Central memory CD4-positive, alpha-beta T cell (primary cell): ENCODE data around the gene NUF2.
"Not testable (repeated sequence)": the region's sequence is repeated elsewhere in the genome, so short reads cannot be mapped to it uniquely, and the experiment has no call there.

Experiments used
- DNase-seq: peaks from one replicate; pipeline ENCODE4 v3.0.0; 2022
- total RNA-seq, 3 experiments: gene quantifications; one replicate each; lab custom pipeline; 2026; lab: John Stamatoyannopoulos, UW

Gene NUF2
- total RNA-seq, result 2.4 to 6.0 (median 3.2) reads per million in 3 experiments

DNA sequence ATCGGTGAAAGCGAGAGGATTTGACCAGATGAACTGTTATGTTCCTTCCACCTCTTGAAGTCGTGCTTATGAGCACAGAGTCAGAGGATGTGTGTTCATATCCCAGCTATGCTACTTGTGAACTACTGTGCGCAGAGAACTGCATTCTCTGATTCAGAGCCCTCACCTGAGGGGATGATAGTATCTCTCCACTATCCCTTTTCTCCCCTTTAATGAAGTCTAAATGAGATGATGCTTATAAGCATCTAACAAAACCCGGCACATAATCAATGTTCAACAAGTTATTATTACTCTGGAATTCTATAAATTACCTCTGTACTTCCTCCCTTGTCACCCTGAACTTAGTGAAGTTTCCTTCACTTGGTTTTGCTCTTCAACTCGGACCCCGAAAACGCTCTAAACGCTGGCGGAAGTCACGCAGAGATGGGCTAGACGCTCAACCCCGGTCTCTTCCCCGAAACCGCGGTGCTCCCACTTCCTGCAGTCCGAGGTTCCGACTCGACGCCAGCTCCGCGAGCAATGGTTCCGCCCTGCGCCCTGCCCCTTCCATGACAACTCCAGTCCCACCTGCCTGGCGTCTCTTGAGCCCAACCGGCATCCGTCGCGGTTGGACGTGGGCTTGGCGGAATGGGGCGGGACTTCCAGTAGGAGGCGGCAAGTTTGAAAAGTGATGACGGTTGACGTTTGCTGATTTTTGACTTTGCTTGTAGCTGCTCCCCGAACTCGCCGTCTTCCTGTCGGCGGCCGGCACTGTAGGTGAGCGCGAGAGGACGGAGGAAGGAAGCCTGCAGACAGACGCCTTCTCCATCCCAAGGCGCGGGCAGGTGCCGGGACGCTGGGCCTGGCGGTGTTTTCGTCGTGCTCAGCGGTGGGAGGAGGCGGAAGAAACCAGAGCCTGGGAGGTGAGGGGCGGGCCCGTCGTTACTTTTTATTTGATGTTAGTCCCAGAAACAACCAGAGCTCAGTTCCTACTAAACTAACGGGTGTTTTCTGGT is at the start of gene NUF2:
Gene NUF2 (plus strand): TSS at position 644 of the 995 bp plus-strand sequence. CDS start 4,098 bp downstream, outside the sequence.
- peak; percentile 94 for DNase-seq

DNA sequence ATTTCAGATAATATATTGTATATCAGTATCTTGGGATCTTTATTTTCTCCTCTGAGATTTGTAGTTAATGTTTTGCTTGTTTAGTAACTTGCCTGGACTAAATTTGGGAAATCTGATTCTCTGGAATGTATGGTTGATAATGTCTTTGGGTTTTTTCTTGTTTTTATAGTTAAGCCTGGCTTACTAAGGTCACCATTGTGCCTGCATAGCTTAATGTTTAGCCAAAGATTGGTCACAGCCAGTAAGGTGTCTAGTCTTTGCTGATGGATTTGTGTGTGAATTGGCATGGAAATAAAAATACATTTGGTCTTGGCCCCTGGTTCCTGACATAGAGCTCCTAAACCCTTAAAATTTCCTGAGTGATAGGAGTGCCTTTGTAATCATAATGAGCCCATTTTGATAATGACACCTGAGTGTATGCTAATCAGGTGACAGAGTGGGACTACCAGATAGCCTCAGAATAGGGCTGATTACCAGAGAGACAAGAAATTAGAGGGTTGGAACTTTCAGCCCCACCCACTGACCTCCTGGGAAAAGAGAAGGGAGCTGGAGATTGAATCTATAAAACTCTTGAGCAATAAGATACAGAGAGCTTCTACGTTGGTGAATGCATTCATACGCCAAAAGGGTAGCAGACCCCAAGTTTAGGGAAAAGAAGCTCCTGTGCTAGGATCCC is 47.9 kb upstream of the NUF2 start:
- no peak for DNase-seq

DNA sequence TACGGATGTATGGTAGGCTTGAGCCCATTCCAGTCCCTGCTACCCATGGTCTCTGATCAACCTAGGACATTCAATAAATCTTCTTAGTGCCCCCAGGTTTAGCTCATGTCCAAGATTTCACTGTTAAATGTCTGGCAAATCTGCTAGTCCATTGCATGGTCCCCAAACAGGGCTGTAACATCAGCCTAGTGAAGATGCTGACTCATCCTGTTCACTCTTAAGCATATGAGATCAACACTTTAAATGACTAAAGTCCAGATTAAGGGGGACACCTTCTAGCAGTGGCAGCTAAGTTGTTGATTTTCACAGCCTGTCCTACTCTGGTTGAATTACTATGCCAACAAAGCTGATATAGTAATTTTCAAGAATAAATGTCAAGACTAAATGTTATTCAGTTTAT is 46.5 kb upstream of the NUF2 start:
- no peak for DNase-seq

DNA sequence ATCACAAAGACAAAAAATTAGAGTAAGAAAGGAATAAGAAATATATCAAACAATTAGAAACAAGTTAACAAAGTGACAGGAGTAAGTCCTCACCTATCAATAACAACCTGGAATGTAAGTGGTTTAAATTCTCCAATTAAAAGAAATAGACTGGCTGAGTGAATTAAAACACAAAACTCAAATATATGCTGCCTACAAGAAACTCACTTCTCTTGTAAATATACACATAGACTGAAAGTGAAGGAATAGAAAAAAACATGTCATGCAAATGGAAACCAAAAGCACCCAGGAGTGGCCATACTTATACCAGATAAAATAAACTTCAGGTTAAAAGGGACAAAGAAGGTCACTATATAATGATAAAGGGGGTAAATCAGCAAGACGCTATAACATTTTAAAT is 43.2 kb upstream of the NUF2 start:
- DNase-seq, result no peak

DNA sequence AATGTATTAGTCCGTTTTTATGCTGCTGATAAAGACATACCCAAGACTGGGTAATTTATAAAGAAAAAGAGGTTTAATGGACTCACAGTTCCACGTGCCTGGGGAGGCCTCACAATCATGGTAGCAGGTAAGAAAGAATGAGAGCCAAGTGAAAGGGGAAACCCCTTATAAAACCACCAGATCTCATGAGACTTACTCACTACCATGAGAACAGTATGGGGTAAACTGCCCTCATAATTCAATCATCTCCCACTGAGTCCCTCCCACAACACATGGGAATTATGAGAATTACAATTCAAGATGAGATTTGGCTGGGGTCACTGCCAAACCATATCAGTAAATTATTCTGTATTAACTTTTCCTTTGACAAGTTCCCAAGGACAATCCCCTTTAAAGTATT is 36.9 kb upstream of the NUF2 start:
- not testable (repeated sequence) for DNase-seq

DNA sequence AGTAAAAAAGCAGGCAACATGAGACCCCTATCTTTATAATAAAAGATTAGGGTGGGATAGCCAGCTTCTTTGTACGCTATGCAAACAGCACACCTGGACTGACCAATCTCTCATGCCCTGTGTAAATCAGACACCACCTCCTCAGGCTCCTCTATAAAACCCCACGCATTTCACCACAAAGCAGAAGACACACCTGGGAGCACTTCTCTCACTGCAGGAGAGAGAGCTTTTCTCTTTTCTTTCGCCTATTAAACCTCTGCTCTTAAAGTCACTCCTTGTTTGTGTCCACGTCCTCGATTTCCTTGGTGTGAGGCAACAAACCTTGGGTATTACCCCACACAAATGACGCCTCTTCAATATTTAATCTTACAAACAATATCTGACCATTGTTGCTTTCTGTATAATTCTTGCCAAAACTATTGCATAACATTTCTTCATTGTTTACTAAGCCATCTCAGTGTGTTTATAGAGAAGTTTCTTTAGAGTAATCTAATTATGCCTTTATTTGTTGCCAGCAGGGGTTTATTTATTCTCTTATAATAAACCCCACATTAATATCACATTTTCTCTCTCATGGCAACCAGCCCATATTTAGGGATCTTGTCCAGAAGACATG is 31.6 kb upstream of the NUF2 start:
- no peak for DNase-seq

DNA sequence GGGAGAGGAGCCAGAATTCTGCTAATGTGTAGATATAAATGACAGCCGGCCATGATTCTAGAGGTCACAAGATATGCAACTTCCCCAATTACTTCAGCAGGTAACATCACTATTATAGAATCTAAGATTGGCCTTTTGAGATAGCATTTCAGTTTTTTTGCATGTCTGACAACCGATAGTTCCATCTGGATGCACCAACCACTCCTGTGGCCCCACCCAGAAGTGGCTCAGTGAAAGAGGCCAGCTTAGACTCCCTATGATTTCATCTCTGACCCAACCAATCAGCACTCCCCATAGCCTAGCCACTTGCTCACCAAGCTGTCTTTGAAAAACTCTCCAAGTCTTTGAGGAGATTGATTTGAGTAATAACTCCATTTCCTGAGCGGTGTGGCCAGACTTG is 30.3 kb upstream of the NUF2 start:
- no peak for DNase-seq

DNA sequence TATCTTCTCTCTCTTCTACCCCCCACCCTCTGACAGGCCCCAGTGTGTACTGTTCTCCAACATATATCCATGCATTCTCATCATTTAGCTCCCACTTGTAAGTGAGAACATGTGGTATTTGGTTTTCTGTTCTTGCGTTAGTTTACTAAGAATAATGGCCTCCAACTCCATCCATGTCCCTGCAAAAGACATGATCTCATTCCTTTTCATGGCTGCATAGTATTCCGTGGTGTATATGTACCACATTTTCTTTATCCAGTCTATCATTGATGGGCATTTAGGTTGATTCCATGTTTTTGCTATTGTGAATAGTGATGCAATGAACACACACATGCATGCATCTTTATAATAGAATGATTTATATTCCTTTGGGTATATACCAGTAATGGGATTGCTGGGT is 29.6 kb upstream of the NUF2 start:
- DNase-seq, result not testable (repeated sequence)

DNA sequence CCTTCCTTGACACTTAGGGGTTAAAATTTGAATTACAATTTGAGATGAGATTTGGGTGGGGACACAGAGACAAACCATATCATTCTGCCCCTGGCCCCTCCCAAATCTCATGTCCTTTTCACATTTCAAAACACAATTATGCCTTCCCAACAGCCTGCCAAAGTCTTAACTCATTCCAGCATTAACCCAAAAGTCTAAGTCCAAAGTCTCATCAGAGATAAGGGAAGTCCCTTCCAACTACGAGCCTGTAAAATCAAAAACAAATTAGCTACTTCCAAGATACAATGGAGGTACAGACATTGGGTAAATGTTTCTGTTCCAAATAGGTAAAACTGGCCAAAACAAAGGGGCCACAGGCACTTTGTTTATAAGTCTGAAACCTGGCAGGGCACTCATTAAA is 28.3 kb upstream of the NUF2 start:
- not testable (repeated sequence) for DNase-seq

DNA sequence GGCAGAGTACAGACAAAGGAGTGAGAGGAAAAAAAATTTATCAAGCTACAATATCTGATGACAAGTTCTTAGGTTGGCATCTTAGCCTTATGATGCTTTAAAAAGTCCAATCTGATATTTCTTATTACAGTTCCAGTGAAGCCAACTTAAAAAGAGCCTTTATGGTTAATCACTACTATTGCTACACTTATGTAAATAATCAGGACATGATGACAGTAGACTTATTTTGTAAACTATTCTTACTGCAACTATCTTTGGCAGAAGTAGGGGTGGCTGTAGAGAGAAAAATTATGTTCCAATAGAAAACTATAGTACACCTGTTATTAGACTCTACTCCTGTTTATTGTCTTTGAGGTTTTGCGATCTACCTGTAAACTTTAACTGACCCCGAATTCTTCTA is 25.8 kb upstream of the NUF2 start:
- DNase-seq, result no peak

DNA sequence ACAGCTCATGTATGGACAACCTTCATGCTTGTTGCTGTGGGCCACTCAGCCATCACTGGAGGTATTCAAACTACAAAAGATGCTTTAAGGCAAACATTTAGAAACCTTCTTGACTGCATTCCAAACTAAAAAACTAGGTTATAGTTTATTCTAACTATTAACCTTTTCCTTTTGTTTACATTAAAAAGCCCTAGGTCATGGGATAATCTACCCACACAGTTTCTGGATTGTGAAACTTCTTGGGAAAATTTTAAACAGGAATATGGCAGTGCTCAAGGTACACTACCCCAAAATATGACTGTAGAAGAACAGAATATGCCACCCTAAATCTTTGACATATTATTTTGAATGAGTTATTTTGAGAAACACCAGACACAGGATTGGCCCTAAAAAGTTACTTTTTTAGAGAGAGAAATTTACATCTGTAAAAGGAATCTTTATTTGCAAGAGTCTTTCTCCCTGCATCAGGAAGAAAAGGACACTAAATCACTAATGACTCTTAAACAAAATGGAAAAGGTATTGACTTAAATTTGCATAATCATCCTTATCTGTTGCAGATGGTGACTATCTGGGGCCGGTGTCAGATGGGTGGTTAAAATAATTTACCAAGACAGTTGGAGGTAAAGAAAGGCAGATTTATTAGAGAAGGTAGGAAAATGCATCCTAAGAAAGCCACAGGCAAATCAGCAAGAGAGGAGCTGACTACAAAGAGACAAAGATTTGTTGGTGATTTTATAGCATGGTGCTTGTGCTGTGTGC is 25.1 kb upstream of the NUF2 start:
- DNase-seq, result no peak

DNA sequence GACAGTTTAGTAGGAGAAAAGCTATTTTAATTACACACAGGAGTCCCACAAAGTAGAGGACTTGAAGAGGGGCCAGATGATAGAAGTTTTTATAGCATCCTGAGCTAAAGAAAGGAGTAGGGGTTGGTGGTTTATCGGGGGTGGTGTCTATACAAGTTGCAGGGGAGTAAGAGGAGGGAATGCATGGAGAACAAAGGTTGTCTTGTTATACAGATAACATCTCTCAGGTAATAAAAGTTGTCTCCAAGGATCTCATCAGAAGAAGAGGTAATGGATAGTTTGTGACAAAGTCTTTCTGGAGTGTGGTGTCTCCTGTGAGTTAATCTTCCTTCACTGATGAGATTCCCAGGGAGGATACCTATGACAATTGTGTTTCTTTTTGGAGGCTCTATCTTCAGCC is 23.4 kb upstream of the NUF2 start:
- no peak for DNase-seq

DNA sequence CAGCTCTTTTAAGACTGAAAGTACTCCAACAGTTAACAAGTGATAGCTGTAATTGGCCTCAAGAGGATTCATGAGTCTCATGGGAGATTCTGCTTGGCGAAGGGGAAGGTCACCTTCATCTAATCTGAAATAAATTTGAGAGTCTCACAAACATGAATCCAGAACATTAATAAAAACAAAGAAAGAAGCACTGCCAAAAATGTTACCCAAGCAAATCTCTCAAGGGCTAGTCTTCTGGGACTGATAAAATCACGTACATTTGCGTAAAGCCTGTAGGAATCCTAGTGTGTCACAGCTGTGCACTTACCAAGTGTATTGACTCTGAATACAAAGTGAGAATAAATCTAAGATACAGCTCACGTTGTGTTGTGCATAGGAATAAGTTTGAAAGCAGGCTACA is 21.2 kb upstream of the NUF2 start:
- DNase-seq, result no peak

DNA sequence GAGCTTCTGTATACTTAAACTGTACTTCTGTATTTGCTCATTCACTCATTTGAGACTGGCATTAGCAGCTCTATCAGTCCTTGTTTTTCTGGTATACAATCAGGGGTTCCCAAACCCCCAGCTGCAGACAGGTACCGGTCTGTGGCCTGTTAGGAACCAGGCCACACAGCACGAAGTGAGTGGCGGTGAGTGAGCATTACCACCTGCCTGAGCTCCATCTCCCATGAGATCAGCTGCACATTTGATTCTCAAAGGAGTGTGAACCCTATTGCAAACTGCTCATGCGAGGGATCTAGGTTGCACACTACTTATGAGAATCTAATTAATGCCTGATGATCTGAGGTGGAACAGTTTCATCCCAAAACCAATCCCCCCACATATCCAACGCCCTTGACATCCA is 18.2 kb upstream of the NUF2 start:
- no peak for DNase-seq

DNA sequence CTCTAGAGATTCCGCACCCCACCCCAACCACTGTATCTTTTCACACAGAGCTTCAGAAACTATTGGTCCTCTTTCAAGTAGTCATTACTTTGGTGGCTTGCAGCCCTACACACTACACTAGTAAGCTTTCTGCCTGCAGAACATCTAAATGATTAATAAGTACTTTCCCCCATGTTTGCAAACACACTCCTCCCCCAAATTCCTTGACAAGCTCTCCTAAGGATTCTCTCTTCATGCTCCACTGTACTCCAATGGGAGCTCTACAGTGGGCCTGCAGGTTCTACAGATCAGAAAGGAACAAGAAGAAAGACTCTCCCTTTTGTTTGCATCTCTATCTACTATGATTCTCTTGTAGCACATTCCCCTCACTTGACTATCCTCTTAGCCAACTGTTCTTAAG is 16.3 kb upstream of the NUF2 start:
- DNase-seq, result no peak

DNA sequence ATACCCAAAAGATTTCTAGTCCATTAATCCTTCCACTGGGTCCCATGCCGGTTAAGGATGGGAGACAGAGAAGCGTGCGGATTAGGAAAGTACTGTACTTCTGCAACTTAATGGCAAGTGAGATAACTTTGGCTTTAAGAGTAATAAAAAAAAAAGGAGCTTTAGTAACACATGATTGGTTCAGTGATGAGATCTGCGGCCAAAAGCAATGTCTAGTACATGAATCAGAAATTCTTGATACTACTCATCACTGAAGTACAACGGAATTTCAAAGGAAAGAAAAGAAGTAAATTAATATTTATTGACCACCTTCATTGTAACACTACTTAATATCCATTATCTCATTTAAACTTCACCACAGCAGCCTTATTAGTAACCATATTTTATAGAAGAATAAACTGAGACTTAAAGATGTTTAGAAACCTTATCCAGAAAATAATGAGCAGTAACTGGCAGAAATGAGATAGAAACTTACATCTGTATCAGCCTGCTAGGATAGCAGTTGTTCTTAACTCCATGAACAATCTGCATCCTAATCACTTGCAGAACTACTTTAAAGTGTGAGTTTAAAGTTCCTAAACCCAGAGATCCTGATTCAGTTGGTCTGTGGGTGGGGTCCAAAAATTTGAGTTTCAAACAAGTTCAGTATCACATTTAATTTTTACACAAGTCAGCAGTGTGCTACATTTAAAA is 14.1 kb upstream of the NUF2 start:
- no peak for DNase-seq

DNA sequence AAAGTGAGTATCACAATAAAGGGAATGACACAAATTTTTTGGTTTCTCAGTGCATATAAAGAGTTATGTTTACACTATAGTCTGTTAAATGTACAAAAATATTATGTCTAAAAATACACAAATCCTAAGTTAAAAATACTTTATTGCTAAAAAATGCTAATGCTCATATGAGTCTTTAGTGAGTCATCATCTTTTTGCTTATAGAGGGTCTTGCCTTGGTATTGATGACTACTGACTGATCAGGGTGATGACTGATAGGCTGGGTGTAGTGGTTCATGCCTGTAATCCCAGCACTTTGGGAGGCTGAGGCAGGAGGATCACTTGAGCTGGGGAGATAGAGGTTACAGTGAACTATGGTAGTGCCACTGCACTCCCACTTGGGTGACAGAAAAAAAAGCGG is 12.9 kb upstream of the NUF2 start:
- DNase-seq, result no peak

DNA sequence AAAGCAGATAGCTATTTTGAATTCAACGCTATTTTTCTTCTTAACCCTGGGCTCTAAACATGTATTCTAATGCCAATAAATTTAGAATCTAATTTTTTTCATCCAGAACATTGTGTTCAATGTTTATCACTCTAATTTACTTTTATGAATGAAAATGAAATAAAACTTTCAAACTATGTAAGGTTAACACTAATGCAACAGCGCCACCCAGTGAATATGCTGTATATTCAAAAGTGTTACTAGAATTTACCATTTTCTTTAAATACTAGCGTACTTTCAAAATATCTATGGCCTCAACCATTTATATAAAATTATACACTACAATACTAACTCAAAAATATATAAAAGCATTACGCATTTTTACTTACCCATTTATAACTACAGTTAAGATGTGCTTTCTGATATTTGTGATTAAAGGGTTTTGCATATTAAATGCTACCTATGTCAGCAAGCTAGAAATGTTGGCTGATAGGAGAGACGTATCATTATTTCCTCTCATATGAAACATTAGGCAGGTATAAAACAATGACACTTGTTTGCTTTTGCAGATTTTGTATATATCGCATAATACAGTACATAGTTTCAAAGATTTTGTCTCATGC is 5.9 kb upstream of the NUF2 start:
- DNase-seq, result peak; percentile 44

DNA sequence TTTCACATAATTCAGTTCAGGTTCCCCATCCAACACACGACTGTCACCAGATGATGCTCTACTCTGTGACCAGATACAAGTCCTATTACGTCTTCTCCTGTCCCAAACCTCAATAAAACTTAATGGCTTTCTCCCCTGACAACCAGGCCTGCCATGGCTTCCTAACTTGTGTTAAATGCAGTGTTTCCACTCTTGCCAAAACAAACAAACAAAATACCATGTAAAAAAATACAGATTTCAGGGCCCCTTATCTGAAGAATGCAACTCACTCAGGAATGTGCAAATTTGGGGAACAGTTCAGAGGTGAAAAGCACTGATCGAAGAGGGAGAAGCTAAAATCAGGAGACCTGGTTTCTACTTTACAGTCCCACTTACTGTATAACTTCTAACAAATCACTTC is 863 bp upstream of the NUF2 start:
- DNase-seq, result no peak

DNA sequence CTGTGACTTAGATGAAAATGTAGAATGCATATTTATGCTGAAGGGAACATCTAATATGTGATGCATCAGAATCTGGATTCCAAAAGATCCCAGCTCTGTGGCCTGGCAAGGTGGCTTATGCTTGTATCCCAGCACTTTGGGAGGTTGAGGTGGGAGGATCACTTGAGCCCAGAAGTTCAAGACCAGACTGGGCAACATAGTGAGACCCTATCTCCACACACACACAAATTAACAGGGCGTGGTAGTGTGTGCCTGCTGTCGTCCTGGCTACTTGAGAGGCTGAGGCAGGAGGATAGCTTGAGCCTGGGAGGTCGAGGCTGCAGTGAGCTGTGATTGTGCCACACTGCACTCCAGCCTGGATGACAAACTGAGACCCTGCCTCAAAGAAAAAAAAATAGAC is 1.6 kb downstream of the NUF2 start:
- not testable (repeated sequence) for DNase-seq

DNA sequence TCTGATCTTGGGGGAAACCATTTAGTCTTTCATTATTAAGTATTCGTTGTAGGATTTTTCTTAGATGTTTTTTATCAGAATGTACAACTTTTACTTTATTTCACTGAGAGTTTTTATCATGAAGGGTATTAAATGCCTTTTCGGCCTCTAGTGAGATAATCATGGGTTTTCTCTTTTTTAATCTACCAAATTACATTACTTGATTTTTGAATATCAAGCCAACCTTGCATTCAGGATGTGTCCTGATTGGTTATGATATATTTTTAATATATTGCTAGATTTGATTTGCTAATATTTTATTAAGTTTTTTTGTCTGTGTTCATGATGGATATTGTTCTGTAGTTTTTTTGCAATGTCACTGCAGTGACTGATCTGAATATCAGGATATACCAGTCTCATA is 9.4 kb downstream of the NUF2 start:
- DNase-seq, result no peak

DNA sequence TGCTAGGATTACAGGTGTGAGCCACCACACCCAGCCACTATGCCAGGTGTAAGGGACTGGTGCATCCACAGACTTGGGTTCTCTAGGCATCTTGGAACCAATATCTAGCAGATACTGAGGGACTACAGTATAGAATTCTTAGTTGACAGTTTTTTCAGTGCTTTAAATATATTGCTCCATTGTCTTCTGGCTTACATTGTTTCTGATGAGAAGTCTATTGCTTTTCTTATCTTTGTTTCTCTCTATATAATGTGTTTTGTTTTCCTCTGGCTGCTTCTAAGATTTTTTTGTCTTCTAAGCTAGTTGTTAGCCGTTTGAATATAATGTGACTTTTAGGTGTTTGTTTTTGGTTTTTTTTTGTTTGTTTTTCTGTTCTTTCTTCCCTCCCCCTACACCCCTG is 13.5 kb downstream of the NUF2 start:
- DNase-seq, result no peak
